A549 treated with AZD2906 at 1 μM for 4 hours (cell line): ENCODE results near the gene METTL8. TPM values are rescaled to one million over a fixed set of nuclear protein-coding genes. Genes with fewer than 3 reads are reported as not detected.

ENCODE experiments used
- total RNA-seq: library from RNA; stranded (reverse); fragments of 200-300 nt; extraction: Qiagen RNA extraction; gene quantifications from 5 replicates; pipeline ENCODE4 v1.2.3, GENCODE V29; 2022

METTL8 gene
- total RNA-seq: 27.2 to 29.2 TPM (median 27.5 TPM) in 5 replicates

GRCh38 chr2:171433763-171434012 is at the start of gene METTL8:
Gene METTL8, minus strand, starts transcription at chr2:171433990. Its CDS starts 41,805 bp downstream, at chr2:171392185.

GRCh38 chr2:171434013-171434989 is 511 bp upstream of the METTL8 start, which contains the start of gene DCAF17:
Gene DCAF17, plus strand, starts transcription at chr2:171434226. Its CDS starts 352 bp downstream, at chr2:171434578.

Other genes with a start within 250 kb of the METTL8 start
- gene DCAF17, start 236 bp upstream of the METTL8 start, total RNA-seq: 7.7 to 10.2 TPM (median 9.3 TPM) in 5 replicates
- 24.8 to 32.5 TPM (median 30.7 TPM) in 5 replicates for gene CYBRD1, start 88.5 kb upstream of the METTL8 start, total RNA-seq